ENCODE data around the gene KRTAP1-5.
"Not testable (repeated sequence)": the region's sequence is repeated elsewhere in the genome, so short reads cannot be mapped to it uniquely, and the experiment has no call there.

KRTAP1-5 gene

GRCh38 chr17:41067281-41067680 is 40.3 kb upstream of the KRTAP1-5 start:
- no peak overlapping the region for H3K4me3 ChIP-seq (ENCODE audit: low read depth, low read length)
- no peak for DNase-seq (ENCODE audit: low read depth)
- TF ChIP-seq MAX (IDR thresholded peaks at IDR 0.05; ENCODE audit: low read depth, low read length) (no peak), MYC (IDR thresholded peaks at IDR 0.05; ENCODE audit: low read depth, low read length) (no peak), CTCF (IDR thresholded peaks at IDR 0.05; ENCODE audit: low read depth, low read length) (no peak)

- H3K4me3 ChIP-seq (ENCODE audit: low read depth, low read length), result no peak within 1 kb of the TSS
- peak; percentile 49 for DNase-seq (ENCODE audit: low read depth)
- TF ChIP-seq MYC (IDR thresholded peaks at IDR 0.05; ENCODE audit: low read depth, low read length), result no peak
- no peak for TF ChIP-seq CTCF (IDR thresholded peaks at IDR 0.05; ENCODE audit: low read depth, low read length)
- no peak for TF ChIP-seq POLR2A (IDR thresholded peaks at IDR 0.05; ENCODE audit: extremely low read depth, insufficient read length)
- no peak for TF ChIP-seq MAX (IDR thresholded peaks at IDR 0.05; ENCODE audit: low read depth, low read length)
Measured at GRCh38 chr17:41065829-41066624, 39.0 kb upstream of the KRTAP1-5 start, which contains the start of gene KRTAP2-4. TSS of gene KRTAP2-4 (minus strand) at chr17:41065879. CDS start at chr17:41065845, 34 bp downstream.

DNA sequence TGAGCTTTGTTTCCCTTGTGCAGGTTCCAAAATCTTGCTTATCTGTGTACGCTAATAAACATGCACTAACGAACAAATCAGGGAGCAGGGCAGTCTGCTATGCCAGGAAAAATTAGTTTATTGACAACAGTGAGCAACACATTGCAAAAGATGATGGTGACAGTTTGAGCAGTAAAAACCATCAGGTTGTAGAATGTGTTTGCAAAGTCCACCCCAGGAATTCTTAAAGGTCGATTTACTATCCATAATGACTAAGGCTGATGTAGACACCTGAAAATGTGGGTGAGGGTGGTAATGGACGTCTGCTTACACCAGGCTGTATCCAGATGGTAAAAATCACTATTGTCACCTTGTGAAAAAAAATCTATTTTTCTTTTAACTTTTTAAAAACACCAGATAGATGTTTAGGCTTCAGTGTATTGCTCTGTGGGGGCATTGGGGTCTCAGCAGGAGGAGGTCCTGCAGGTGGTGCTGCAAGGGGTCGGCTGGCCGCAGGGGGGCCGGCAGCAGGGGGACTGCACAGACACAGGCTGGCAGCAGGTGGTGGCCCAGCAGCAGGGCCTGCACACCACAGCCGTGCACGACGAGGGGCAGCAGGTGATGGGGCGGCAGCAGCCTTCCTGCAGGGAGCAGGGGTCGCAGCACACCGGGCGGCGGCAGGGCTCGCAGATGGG is 38.1 kb upstream of the KRTAP1-5 start:
- H3K4me3 ChIP-seq (ENCODE audit: low read depth, low read length); DNase-seq (ENCODE audit: low read depth): not testable (repeated sequence)

DNA sequence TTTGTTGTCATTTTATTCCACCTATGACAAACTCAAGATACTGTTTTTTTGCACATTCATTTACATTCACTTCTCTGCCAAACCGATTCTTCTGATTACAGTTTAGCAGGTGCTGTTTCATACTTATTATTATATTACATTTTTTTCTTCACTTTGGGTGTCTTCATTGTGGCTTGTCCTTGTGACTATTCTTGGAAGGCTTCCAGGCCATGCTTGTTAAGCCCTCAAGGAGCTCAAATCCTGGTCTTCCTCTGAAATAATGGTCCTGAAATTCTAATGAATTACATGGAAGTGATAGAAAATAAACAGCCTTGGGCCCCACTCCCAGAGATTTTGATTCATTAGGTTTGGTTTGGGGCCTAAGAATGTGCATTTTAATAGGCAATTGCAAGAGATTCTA is 37.3 kb upstream of the KRTAP1-5 start:
- TF ChIP-seq MAX (IDR thresholded peaks at IDR 0.05; ENCODE audit: low read depth, low read length) (no peak), MYC (IDR thresholded peaks at IDR 0.05; ENCODE audit: low read depth, low read length) (no peak), POLR2A (IDR thresholded peaks at IDR 0.05; ENCODE audit: extremely low read depth, insufficient read length) (no peak), CTCF (IDR thresholded peaks at IDR 0.05; ENCODE audit: low read depth, low read length) (no peak)
- no peak for DNase-seq (ENCODE audit: low read depth)
- no peak overlapping the region for H3K4me3 ChIP-seq (ENCODE audit: low read depth, low read length)

DNA sequence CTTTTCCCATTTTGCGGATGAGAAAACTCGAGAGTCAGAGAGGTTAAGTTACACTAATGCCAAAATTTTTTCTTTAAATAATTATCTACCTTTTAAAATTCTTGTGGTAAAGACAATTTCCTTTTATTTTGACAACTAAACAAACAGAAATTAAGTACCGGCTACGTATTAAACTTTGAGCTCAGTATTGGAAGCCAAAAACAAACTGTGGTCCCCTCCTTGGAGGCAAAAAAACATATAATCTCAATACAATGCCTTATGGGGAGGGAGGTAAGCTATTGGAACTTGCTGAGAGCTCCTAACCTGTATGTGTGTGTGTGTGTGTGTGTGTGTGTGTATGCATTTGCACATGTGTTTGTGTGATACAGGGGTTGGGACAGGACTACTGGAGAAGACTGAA is 36.4 kb upstream of the KRTAP1-5 start:
- TF ChIP-seq CTCF (IDR thresholded peaks at IDR 0.05; ENCODE audit: low read depth, low read length), result no peak
- TF ChIP-seq MYC (IDR thresholded peaks at IDR 0.05; ENCODE audit: low read depth, low read length), result no peak
- no peak for TF ChIP-seq MAX (IDR thresholded peaks at IDR 0.05; ENCODE audit: low read depth, low read length)
- TF ChIP-seq POLR2A (IDR thresholded peaks at IDR 0.05; ENCODE audit: extremely low read depth, insufficient read length), result no peak
- no peak overlapping the region for H3K4me3 ChIP-seq (ENCODE audit: low read depth, low read length)
- no peak for DNase-seq (ENCODE audit: low read depth)

GRCh38 chr17:41061964-41062363 is 35.0 kb upstream of the KRTAP1-5 start:
- TF ChIP-seq CTCF (IDR thresholded peaks at IDR 0.05; ENCODE audit: low read depth, low read length) (no peak), MYC (IDR thresholded peaks at IDR 0.05; ENCODE audit: low read depth, low read length) (no peak), POLR2A (IDR thresholded peaks at IDR 0.05; ENCODE audit: extremely low read depth, insufficient read length) (no peak), MAX (IDR thresholded peaks at IDR 0.05; ENCODE audit: low read depth, low read length) (no peak)
- no peak for DNase-seq (ENCODE audit: low read depth)
- H3K4me3 ChIP-seq (ENCODE audit: low read depth, low read length), result no peak overlapping the region
